Prostate gland (tissue), 2 donors: ENCODE measurements around the gene C1QL2.

ENCODE experiments used
- POLR2A ChIP-seq: fragments of 450-650 bp; IDR thresholded peaks from one replicate; pipeline ENCODE4 v1.6.1; 2016; ENCODE audit warnings: antibody characterized with exemption, mild to moderate bottlenecking
- POLR2AphosphoS5 ChIP-seq: sonication (generic); formaldehyde crosslinking; IDR thresholded peaks from one replicate; pipeline ENCODE4 v1.6.1; 2017; ENCODE audit warnings: antibody characterized with exemption
- TF ChIP-seq, protein P1 (sequence below), 4 experiments: fragments of 200-600 bp in 2 of 4; fragments of 450-650 bp in 2 of 4; sonication (generic) in 2 of 4; IDR thresholded peaks; 1 replicate in 3 of 4; 2 replicates in 1 of 4; pipeline ENCODE4 v1.5.1; 2016 to 2019; ENCODE audit warnings: antibody characterized with exemption in 4 of 4, mild to moderate bottlenecking in 2 of 4, moderate library complexity in 2 of 4

DNA sequence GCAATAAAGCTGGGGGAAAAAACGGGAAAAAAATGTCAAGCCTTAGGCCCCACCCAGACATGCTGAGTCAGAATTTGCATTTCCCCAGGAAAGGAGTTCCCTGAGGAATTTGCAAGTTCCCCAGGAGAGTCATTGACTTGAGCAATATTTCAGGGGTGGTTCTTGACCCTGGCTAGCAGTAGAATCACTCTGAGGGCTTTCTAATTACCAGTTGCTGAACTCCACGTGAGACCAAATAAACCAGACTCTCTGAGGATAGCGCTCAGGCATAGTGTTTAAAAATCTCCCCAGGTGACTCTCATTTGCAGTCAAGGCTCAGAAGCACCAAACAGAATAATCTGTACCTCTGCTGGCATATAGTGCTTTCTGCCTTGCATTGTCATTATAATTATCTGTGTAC is 48.7 kb downstream of the C1QL2 start:
- TF ChIP-seq, protein P1, sequence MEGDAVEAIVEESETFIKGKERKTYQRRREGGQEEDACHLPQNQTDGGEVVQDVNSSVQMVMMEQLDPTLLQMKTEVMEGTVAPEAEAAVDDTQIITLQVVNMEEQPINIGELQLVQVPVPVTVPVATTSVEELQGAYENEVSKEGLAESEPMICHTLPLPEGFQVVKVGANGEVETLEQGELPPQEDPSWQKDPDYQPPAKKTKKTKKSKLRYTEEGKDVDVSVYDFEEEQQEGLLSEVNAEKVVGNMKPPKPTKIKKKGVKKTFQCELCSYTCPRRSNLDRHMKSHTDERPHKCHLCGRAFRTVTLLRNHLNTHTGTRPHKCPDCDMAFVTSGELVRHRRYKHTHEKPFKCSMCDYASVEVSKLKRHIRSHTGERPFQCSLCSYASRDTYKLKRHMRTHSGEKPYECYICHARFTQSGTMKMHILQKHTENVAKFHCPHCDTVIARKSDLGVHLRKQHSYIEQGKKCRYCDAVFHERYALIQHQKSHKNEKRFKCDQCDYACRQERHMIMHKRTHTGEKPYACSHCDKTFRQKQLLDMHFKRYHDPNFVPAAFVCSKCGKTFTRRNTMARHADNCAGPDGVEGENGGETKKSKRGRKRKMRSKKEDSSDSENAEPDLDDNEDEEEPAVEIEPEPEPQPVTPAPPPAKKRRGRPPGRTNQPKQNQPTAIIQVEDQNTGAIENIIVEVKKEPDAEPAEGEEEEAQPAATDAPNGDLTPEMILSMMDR (IDR thresholded peaks at IDR 0.05), result no peak
- TF ChIP-seq POLR2AphosphoS5 (no peak), POLR2A (no peak)
